Neural crest cell (in vitro differentiated cells): ENCODE measurements around the gene HK2. TPM values are rescaled to one million over a fixed set of nuclear protein-coding genes. Genes with fewer than 3 reads are reported as not detected.

Experiments
- DNase-seq: peaks from one replicate; pipeline ENCODE4 v3.0.0; 2021; ENCODE audit warnings: low read depth, mixed read lengths, low spot score
- H3K27ac Mint-ChIP-seq: one replicate; pipeline ENCODE4 v1.8.0; 2021; ENCODE audit warnings: mild to moderate bottlenecking, mixed read lengths; ENCODE audit not compliant: unreplicated experiment
- H3K27me3 Mint-ChIP-seq: 2 replicates; pipeline ENCODE4 v1.8.0; 2021; ENCODE audit warnings: low read depth, mild to moderate bottlenecking, mixed read lengths
- H3K36me3 Mint-ChIP-seq: 2 replicates; pipeline ENCODE4 v1.8.0; 2021; ENCODE audit warnings: low read depth, mild to moderate bottlenecking, mixed read lengths
- H3K4me1 Mint-ChIP-seq: 2 replicates; pipeline ENCODE4 v1.8.0; 2021; ENCODE audit warnings: mixed read lengths
- H3K4me3 Mint-ChIP-seq: one replicate; pipeline ENCODE4 v1.8.0; 2021; ENCODE audit warnings: mild to moderate bottlenecking, mixed read lengths
- H3K9me3 Mint-ChIP-seq: 2 replicates; pipeline ENCODE4 v1.8.0; 2021; ENCODE audit warnings: mixed read lengths
- total RNA-seq: library from RNA; stranded (reverse); gene quantifications from 2 replicates; pipeline ENCODE4 v1.2.1, GENCODE V29; 2021
- TF ChIP-seq, protein P1 (sequence below): fragments of 200-600 bp; sonication (generic); conservative IDR thresholded peaks from 2 replicates; pipeline ENCODE4 v1.5.0; 2021; ENCODE audit warnings: antibody characterized with exemption, mild to moderate bottlenecking

Gene HK2
- total RNA-seq, 1 donor from 2014 or later: 40.1 TPM

GRCh38 chr2:74908748-74909444 is 75.0 kb downstream of the HK2 start:
- TF ChIP-seq, protein P1, sequence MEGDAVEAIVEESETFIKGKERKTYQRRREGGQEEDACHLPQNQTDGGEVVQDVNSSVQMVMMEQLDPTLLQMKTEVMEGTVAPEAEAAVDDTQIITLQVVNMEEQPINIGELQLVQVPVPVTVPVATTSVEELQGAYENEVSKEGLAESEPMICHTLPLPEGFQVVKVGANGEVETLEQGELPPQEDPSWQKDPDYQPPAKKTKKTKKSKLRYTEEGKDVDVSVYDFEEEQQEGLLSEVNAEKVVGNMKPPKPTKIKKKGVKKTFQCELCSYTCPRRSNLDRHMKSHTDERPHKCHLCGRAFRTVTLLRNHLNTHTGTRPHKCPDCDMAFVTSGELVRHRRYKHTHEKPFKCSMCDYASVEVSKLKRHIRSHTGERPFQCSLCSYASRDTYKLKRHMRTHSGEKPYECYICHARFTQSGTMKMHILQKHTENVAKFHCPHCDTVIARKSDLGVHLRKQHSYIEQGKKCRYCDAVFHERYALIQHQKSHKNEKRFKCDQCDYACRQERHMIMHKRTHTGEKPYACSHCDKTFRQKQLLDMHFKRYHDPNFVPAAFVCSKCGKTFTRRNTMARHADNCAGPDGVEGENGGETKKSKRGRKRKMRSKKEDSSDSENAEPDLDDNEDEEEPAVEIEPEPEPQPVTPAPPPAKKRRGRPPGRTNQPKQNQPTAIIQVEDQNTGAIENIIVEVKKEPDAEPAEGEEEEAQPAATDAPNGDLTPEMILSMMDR: no peak
- DNase-seq: no peak
- H3K9me3 Mint-ChIP-seq: no peaks in the 10 kb centered on the region
- H3K27me3 Mint-ChIP-seq: peaks cover 20% of the 10 kb centered on the region
- H3K36me3 Mint-ChIP-seq: no peaks in the 10 kb centered on the region
- no peak overlapping the region for H3K4me3 Mint-ChIP-seq
- H3K27ac Mint-ChIP-seq: no peak overlapping the region
- H3K4me1 Mint-ChIP-seq: peaks cover 9% of the 10 kb centered on the region

GRCh38 chr2:74910245-74910644 is 76.3 kb downstream of the HK2 start:
- TF ChIP-seq, protein P1: no peak
- H3K4me3 Mint-ChIP-seq: no peak overlapping the region
- DNase-seq: no peak
- H3K9me3 Mint-ChIP-seq: no peaks in the 10 kb centered on the region
- peaks cover 9% of the 10 kb centered on the region for H3K4me1 Mint-ChIP-seq
- no peak overlapping the region for H3K27ac Mint-ChIP-seq
- H3K27me3 Mint-ChIP-seq: peaks cover 20% of the 10 kb centered on the region
- no peaks in the 10 kb centered on the region for H3K36me3 Mint-ChIP-seq

DNA sequence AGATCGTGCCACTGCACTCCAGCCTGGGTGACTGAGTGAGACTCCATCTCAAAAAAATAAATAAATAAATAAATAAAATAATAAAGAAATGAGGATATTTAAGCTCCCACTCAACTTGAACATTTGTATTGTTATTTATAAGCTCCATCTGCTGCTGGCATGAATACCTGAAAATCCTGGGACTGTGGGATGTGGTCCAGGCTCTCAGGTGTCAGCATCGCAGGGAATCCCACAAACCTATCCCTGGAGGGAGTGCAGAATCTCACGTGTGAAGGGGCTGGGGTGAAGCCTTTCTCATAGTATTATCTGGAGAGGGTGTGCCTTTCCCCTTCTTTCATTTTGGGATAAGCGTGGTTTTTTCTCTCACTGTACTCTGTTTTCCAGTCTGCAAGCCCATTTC is 77.1 kb downstream of the HK2 start:
- Mint-ChIP-seq H3K27ac (no peak overlapping the region), H3K36me3 (no peaks in the 10 kb centered on the region), H3K9me3 (no peaks in the 10 kb centered on the region), H3K4me3 (no peak overlapping the region), H3K4me1 (peaks cover 9% of the 10 kb centered on the region), H3K27me3 (peaks cover 20% of the 10 kb centered on the region)
- TF ChIP-seq, protein P1: no peak
- DNase-seq: no peak

- no peak overlapping the region for H3K27ac Mint-ChIP-seq
- H3K27me3 Mint-ChIP-seq: peaks cover 2% of the 10 kb centered on the region
- peaks cover 6% of the 10 kb centered on the region for H3K4me1 Mint-ChIP-seq
- H3K36me3 Mint-ChIP-seq: no peaks in the 10 kb centered on the region
- no peak overlapping the region for H3K4me3 Mint-ChIP-seq
- no peaks in the 10 kb centered on the region for H3K9me3 Mint-ChIP-seq
- TF ChIP-seq, protein P1: no peak
- DNase-seq: no peak
Observed at GRCh38 chr2:74915743-74916142, 81.8 kb downstream of the HK2 start.

DNA sequence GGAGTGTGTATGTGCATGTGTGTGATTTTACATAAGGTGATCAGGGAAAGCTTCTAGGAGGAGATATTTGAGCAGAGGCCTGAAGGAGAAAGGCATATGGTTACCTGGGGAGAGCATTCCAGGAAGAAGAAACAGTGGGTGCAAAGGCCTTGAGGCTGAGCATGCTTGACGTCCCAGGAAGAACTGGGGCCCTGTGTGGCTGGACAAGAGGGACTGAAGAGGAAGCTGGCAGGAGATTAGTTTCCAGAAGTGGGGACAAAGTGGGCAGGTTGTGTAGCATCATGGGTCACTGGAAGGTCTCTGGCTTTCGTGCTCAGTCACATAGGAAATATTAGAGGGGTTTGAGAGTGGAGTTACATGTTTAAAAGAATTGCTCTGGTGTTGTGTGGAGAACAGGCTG is 82.5 kb downstream of the HK2 start:
- no peak for DNase-seq
- Mint-ChIP-seq H3K9me3 (no peaks in the 10 kb centered on the region), H3K27me3 (peaks cover 8% of the 10 kb centered on the region), H3K27ac (no peak overlapping the region), H3K36me3 (no peaks in the 10 kb centered on the region), H3K4me1 (peaks cover 6% of the 10 kb centered on the region), H3K4me3 (no peak overlapping the region)
- TF ChIP-seq, protein P1: no peak
